PC-9 (cell line): ENCODE measurements around the gene ZNF343. TPM values are rescaled to one million over a fixed set of nuclear protein-coding genes. Genes with fewer than 3 reads are reported as not detected.
A peak's percentile ranks its signal among the peaks of the same experiment; 100 is the strongest.
"Not testable (repeated sequence)": the region's sequence is repeated elsewhere in the genome, so short reads cannot be mapped to it uniquely, and the experiment has no call there.

Source experiments
- BruUV-seq: library from RNA; stranded (reverse); fragments of 400-500 nt; replicated peaks from 2 replicates; lab custom pipeline; 2021; lab: Mats Ljungman, UMichigan
- CTCF ChIA-PET: fragments of 300-600 bp; sonication (Branson Sonifier 250); formaldehyde crosslinking; loops from one replicate; lab custom pipeline; 2022; ENCODE audit warnings: antibody characterized with exemption; lab: Charles Lee
- POLR2A ChIA-PET: fragments of 300-600 bp; sonication (Branson Sonifier 250); formaldehyde crosslinking; loops from one replicate; lab custom pipeline; 2022; ENCODE audit warnings: antibody characterized with exemption; ENCODE audit not compliant: unreplicated experiment; lab: Charles Lee
- DNase-seq, 2 experiments: peaks; one replicate each; pipeline versions ENCODE4 v3.0.0 to v3.0.0-alpha.2; 2015 to 2022; ENCODE audit warnings: mixed read lengths in 1 of 2
- H2AFZ ChIP-seq: fragments of 200-600 bp; sonication (generic); 2 replicates; pipeline ENCODE4 v1.8.1; 2017; ENCODE audit warnings: antibody characterized with exemption
- H3F3A ChIP-seq: fragments of 200-600 bp; sonication (generic); 2 replicates; pipeline ENCODE4 v1.8.1; 2017; ENCODE audit warnings: antibody characterized with exemption, mild to moderate bottlenecking, low read depth; ENCODE audit not compliant: insufficient read depth
- H3K27ac ChIP-seq: fragments of 200-600 bp; sonication (generic); 2 replicates; pipeline ENCODE4 v1.6.1; 2016; ENCODE audit warnings: mixed run types
- H3K27me3 ChIP-seq: fragments of 200-600 bp; sonication (generic); 2 replicates; pipeline ENCODE4 v1.6.1; 2016; ENCODE audit warnings: low read depth, mixed run types; ENCODE audit not compliant: insufficient read depth
- H3K36me3 ChIP-seq: fragments of 200-600 bp; sonication (generic); 2 replicates; pipeline ENCODE4 v1.6.1; 2016; ENCODE audit warnings: low read depth, mixed run types
- H3K4me1 ChIP-seq: fragments of 200-600 bp; sonication (generic); replicated peaks from 2 replicates; pipeline ENCODE4 v1.6.1; 2016; ENCODE audit warnings: mixed run types; ENCODE audit not compliant: insufficient read depth
- H3K4me2 ChIP-seq: fragments of 200-600 bp; sonication (generic); 2 replicates; pipeline ENCODE4 v1.6.1; 2017; ENCODE audit warnings: mixed run types
- H3K4me3 ChIP-seq: fragments of 200-600 bp; sonication (generic); 2 replicates; pipeline ENCODE4 v1.6.1; 2016; ENCODE audit warnings: mixed run types
- H3K79me2 ChIP-seq: fragments of 200-600 bp; sonication (generic); 2 replicates; pipeline ENCODE4 v1.6.1; 2017; ENCODE audit warnings: low read depth, mixed run types
- H3K9me2 ChIP-seq: fragments of 200-600 bp; sonication (generic); 2 replicates; pipeline ENCODE4 v1.8.1; 2017; ENCODE audit warnings: mild to moderate bottlenecking; ENCODE audit not compliant: insufficient read depth
- H3K9me3 ChIP-seq: fragments of 200-600 bp; sonication (generic); 2 replicates; pipeline ENCODE4 v1.8.1; 2016; ENCODE audit warnings: low read depth; ENCODE audit not compliant: insufficient read depth
- H4K20me1 ChIP-seq: fragments of 200-600 bp; sonication (generic); 2 replicates; pipeline ENCODE4 v1.8.1; 2017; ENCODE audit not compliant: insufficient read depth
- EZH2 ChIP-seq: fragments of 200-600 bp; sonication (generic); IDR thresholded peaks from 2 replicates; pipeline ENCODE4 v1.8.0; 2017; ENCODE audit warnings: antibody characterized with exemption, low read depth
- intact Hi-C: fragments of 100-400 bp; cut with micrococcal nuclease; formaldehyde crosslinking; loops from one replicate; pipeline ENCODE4 v1.10.0; 2022; ENCODE audit not compliant: unreplicated experiment
- total RNA-seq: library from RNA; stranded (reverse); gene quantifications from 2 replicates; pipeline ENCODE4 v1.2.3, GENCODE V29; 2021
- TF ChIP-seq, protein P1 (sequence below): fragments of 200-600 bp; sonication (generic); conservative IDR thresholded peaks from 2 replicates; pipeline ENCODE4 v1.6.1; 2017; ENCODE audit warnings: mixed run types, antibody characterized with exemption, mild to moderate bottlenecking, moderate library complexity

The ZNF343 gene
- total RNA-seq, 1 experiment from 2014 or later: 10.0 TPM

GRCh38 chr20:2507875-2508630, 662 bp downstream of the ZNF343 start:
- Histone ChIP-seq H3K4me2 (peak overlapping the region; percentile 88), H3K9me3 (no peaks in the 10 kb centered on the region), H2AFZ (peak overlapping the region; percentile 98), H3K27me3 (no peaks in the 10 kb centered on the region), H3K9me2 (no peaks in the 10 kb centered on the region), H3K79me2 (peaks cover 22% of the 10 kb centered on the region), H3K4me3 (peak overlapping the region; percentile 65), H3K36me3 (no peaks in the 10 kb centered on the region), H3K4me1 (peaks cover 10% of the 10 kb centered on the region; the same call in 1 of the 2 replicates), H3K27ac (no peak overlapping the region), H4K20me1 (no peaks in the 10 kb centered on the region), H3F3A (no peaks in the 10 kb centered on the region)
- POLR2A ChIA-PET: interaction anchor here (0.6 to 0.7 kb wide), 3 partner anchors 37 to 744 kb away, joined by 4 to 6 read pairs (median 4); no protein-coding TSS in a partner anchor
- intact Hi-C loops: no loop called here
- TF ChIP-seq, protein P1, sequence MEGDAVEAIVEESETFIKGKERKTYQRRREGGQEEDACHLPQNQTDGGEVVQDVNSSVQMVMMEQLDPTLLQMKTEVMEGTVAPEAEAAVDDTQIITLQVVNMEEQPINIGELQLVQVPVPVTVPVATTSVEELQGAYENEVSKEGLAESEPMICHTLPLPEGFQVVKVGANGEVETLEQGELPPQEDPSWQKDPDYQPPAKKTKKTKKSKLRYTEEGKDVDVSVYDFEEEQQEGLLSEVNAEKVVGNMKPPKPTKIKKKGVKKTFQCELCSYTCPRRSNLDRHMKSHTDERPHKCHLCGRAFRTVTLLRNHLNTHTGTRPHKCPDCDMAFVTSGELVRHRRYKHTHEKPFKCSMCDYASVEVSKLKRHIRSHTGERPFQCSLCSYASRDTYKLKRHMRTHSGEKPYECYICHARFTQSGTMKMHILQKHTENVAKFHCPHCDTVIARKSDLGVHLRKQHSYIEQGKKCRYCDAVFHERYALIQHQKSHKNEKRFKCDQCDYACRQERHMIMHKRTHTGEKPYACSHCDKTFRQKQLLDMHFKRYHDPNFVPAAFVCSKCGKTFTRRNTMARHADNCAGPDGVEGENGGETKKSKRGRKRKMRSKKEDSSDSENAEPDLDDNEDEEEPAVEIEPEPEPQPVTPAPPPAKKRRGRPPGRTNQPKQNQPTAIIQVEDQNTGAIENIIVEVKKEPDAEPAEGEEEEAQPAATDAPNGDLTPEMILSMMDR: no peak
- TF ChIP-seq EZH2: no peak
- BruUV-seq: no TSS peak
- peak in 1 of 2 experiments; percentile 7 for DNase-seq
- CTCF ChIA-PET: interaction anchor here (1.1 kb wide), 1 partner anchor 14 kb away, joined by 4 read pairs; no protein-coding TSS in a partner anchor

DNA sequence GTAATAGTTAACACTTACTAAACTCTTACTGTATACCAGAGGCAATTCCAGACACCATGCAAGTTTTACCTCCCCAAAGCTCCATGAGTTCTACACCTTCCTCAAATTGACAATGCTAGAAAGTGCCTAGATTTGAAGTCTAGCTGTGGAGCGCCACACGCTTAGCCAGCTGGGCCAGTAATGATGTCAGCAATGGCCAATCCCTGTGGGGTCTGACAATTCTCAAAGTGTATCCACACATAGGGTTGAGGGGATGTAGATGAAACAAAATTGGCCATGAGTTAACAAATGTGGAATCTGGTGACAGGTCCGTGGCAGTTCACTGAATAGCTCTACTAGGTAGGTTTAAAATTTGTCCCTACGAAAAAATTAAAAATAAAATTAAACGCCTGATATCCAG, 1.3 kb downstream of the ZNF343 start:
- Histone ChIP-seq H3K4me2 (peak overlapping the region; percentile 88), H3K9me3 (no peaks in the 10 kb centered on the region), H2AFZ (peak overlapping the region; percentile 98; the same call in 1 of the 2 replicates), H3K9me2 (no peaks in the 10 kb centered on the region), H3K4me3 (peak overlapping the region; percentile 65; the same call in 1 of the 2 replicates), H3K4me1 (peaks cover 10% of the 10 kb centered on the region; the same call in 1 of the 2 replicates), H3K27me3 (no peaks in the 10 kb centered on the region), H3K27ac (no peak overlapping the region), H4K20me1 (no peaks in the 10 kb centered on the region), H3K36me3 (no peaks in the 10 kb centered on the region), H3F3A (no peaks in the 10 kb centered on the region), H3K79me2 (peaks cover 22% of the 10 kb centered on the region)
- POLR2A ChIA-PET: interaction anchor here (0.6 kb wide), 1 partner anchor 36 kb away, joined by 6 read pairs; no protein-coding TSS in a partner anchor
- DNase-seq: no peak
- TF ChIP-seq, protein P1: no peak
- CTCF ChIA-PET: interaction anchor here (0.6 to 1.1 kb wide), 3 partner anchors 15 to 166 kb away, joined by 3 to 4 read pairs (median 3); no protein-coding TSS in a partner anchor
- no TSS peak for BruUV-seq
- intact Hi-C loops: no loop called here

DNA sequence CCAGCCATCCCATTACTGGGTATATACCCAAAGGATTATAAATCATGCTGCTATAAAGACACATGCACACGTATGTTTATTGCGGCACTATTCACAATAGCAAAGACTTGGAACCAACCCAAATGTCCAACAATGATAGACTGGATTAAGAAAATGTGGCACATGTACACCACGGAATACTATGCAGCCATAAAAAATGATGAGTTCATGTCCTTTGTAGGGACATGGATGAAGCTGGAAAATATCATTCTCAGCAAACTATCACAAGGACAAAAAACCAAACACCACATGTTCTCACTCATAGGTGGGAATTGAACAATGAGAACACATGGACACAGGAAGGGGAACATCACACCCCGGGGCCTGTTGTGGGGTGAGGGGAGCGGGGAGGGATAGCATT, 2.3 kb downstream of the ZNF343 start:
- H3K27ac ChIP-seq, H3K4me1 ChIP-seq, CTCF ChIA-PET, DNase-seq, intact Hi-C loops, H3K9me3 ChIP-seq, H2AFZ ChIP-seq, H3K9me2 ChIP-seq, POLR2A ChIA-PET, H3K27me3 ChIP-seq, BruUV-seq, H4K20me1 ChIP-seq, H3K36me3 ChIP-seq, H3K4me2 ChIP-seq, H3K4me3 ChIP-seq, H3F3A ChIP-seq: not testable (repeated sequence)
- peaks cover 22% of the 10 kb centered on the region for H3K79me2 ChIP-seq

- H3F3A ChIP-seq, H3K9me3 ChIP-seq, BruUV-seq, DNase-seq, H3K9me2 ChIP-seq, H2AFZ ChIP-seq, intact Hi-C loops, POLR2A ChIA-PET, H3K4me3 ChIP-seq, H3K36me3 ChIP-seq, CTCF ChIA-PET, H4K20me1 ChIP-seq, H3K4me1 ChIP-seq, H3K27me3 ChIP-seq, H3K27ac ChIP-seq, H3K4me2 ChIP-seq: not testable (repeated sequence)
- H3K79me2 ChIP-seq: peaks cover 22% of the 10 kb centered on the region
Measured at GRCh38 chr20:2504803-2505202, 3.9 kb downstream of the ZNF343 start.

GRCh38 chr20:2502808-2503384, 5.8 kb downstream of the ZNF343 start:
- H3K4me3 ChIP-seq, H3K27me3 ChIP-seq, DNase-seq, H3K4me1 ChIP-seq, POLR2A ChIA-PET, H3K27ac ChIP-seq, H2AFZ ChIP-seq, H3F3A ChIP-seq, H4K20me1 ChIP-seq, H3K9me3 ChIP-seq, CTCF ChIA-PET, H3K9me2 ChIP-seq, intact Hi-C loops, H3K4me2 ChIP-seq, H3K36me3 ChIP-seq, BruUV-seq: not testable (repeated sequence)
- H3K79me2 ChIP-seq: peaks cover 15% of the 10 kb centered on the region
